Measurements from ENCODE around the gene LDLRAD2. TPM values are rescaled to one million over a fixed set of nuclear protein-coding genes. Genes with fewer than 3 reads are reported as not detected.

The LDLRAD2 gene
- total and polyA plus RNA-seq, 2 of the 4 experiments (the other 2 are of a cell fraction) = 0.05 TPM; not detected in 1

DNA sequence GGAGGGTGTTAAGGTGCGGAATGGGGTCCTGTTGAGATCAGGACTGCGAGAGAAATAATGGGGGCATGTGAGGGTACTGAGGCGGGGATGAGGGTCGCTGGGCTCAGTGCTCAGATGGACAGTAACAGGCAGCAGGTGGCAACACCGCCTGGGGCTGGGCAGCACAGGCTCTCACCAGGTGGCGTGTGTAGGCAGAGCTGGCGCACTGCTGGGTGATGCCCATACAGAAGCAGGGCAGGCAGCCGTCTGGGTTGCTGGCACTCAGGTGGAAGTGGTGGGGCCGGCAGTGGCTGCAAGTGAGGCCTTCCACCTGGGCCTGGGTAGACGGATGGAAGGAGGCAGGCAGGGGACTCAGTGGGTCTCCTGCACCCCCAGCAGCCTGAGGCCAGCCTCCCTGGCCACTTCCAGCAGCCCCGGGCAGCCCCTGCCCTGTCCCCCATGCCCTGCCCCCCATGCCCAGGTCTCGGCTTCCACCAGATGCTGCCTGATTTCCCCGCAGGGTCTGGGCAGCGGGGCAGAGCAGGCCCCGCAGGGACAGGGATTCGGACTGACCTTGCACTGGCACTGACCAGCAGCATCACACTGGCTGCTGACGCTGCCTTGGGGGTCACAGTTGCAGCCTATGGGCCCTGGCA is 60.5 kb downstream of the LDLRAD2 start:
- Histone ChIP-seq H3K9me1 (ENCODE audit: insufficient read depth, low read length) (peaks cover 20% of the 10 kb centered on the region), H3K4me3 (ENCODE audit: insufficient read depth, low read depth, low read length) (no peak overlapping the region), H3K18ac (ENCODE audit: low read depth, low read length) (no peak overlapping the region), H3K9ac (ENCODE audit: low read depth, low read length) (no peak overlapping the region), H2BK15ac (ENCODE audit: low read depth, low read length) (no peak overlapping the region), H3K27ac (ENCODE audit: insufficient read depth, low read length) (no peak overlapping the region), H3K79me1 (ENCODE audit: low read depth in 1 of 2, low read length in 2 of 2) (peaks cover 4 to 27% of the 10 kb centered on the region in 2 experiments; a peak in 3 of 4 replicates), H2BK120ac (ENCODE audit: low read depth, low read length) (no peak overlapping the region), H3K56ac (ENCODE audit: extremely low read depth, insufficient read depth, low read length) (no peak overlapping the region), H4K8ac (ENCODE audit: low read depth in 2 of 2, low read length in 2 of 2) (no peak overlapping the region), H3K4ac (ENCODE audit: low read depth, low read length) (no peak overlapping the region), H2AFZ (replicated peaks; ENCODE audit: low read length, poor library complexity) (no peak overlapping the region), H4K20me1 (ENCODE audit: insufficient read depth, low read length) (peaks cover 15% of the 10 kb centered on the region), H3K36me3 (ENCODE audit: control insufficient read depth, insufficient read depth, low read length) (peaks cover 63% of the 10 kb centered on the region), H3K27me3 (ENCODE audit: control insufficient read depth, insufficient read depth, low read length) (no peaks in the 10 kb centered on the region), H3K23ac (ENCODE audit: low read depth, low read length) (no peak overlapping the region), H2AK9ac (replicated peaks; ENCODE audit: low read depth, low read length, poor library complexity) (no peak overlapping the region), H2BK20ac (ENCODE audit: low read depth, low read length) (no peak overlapping the region), H2BK5ac (ENCODE audit: low read depth, low read length, poor library complexity, severe bottlenecking) (no peak overlapping the region), H2AK5ac (ENCODE audit: low read depth, low read length) (no peak overlapping the region), H3K14ac (replicated peaks; ENCODE audit: low read depth, low read length) (no peak overlapping the region), H3K4me2 (ENCODE audit: low read depth, low read length) (no peak overlapping the region), H4K5ac (ENCODE audit: low read depth, low read length) (no peak overlapping the region), H3K9me3 (ENCODE audit: control insufficient read depth, insufficient read depth, low read length) (no peaks in the 10 kb centered on the region), H4K91ac (ENCODE audit: insufficient read depth, low read depth, low read length) (no peak overlapping the region), H3K4me1 (ENCODE audit: control insufficient read depth, insufficient read depth, low read length) (peaks cover 11% of the 10 kb centered on the region)
- no TSS peak for BruUV-seq (replicated peaks)
- in situ Hi-C loops (cut with MboI; ENCODE audit: low sequenced_read_pairs) = no loop called here
- ATAC-seq (ENCODE audit: low read depth) (no peak), DNase-seq (no peak)
- ChIA-PET CTCF (no interaction called here), POLR2A (ENCODE audit: unreplicated experiment) (no interaction called here)
- WGBS, 2 experiments (ENCODE audit: extremely low coverage in 2 of 2, insufficient read length in 1 of 2) = 84% methylated on average over 3 of the region's 17 CpGs; no CpG with 5 or more reads in 1 of the 2 experiments
- TF ChIP-seq NFE2L2 (IDR thresholded peaks at IDR 0.05; ENCODE audit: low read depth, low read length) (no peak), BHLHE40 (IDR thresholded peaks at IDR 0.05; ENCODE audit: low read depth, low read length) (no peak), MAZ (IDR thresholded peaks at IDR 0.05; ENCODE audit: borderline replicate concordance, low read depth, low read length) (no peak), SMC3 (IDR thresholded peaks at IDR 0.05; ENCODE audit: low read depth, low read length) (no peak), RCOR1 (IDR thresholded peaks at IDR 0.05; ENCODE audit: insufficient replicate concordance, low read length) (no peak), USF2 (IDR thresholded peaks at IDR 0.05; ENCODE audit: low read depth, low read length) (no peak), FOS (IDR thresholded peaks at IDR 0.05; ENCODE audit: low read depth, low read length) (no peak), CEBPB (IDR thresholded peaks at IDR 0.05; ENCODE audit: low read depth, low read length) (no peak), MAFK (IDR thresholded peaks at IDR 0.05; ENCODE audit: low read depth, low read length) (no peak), RFX5 (IDR thresholded peaks at IDR 0.05; ENCODE audit: low read depth, low read length) (no peak)
- TF ChIP-seq, protein P1, sequence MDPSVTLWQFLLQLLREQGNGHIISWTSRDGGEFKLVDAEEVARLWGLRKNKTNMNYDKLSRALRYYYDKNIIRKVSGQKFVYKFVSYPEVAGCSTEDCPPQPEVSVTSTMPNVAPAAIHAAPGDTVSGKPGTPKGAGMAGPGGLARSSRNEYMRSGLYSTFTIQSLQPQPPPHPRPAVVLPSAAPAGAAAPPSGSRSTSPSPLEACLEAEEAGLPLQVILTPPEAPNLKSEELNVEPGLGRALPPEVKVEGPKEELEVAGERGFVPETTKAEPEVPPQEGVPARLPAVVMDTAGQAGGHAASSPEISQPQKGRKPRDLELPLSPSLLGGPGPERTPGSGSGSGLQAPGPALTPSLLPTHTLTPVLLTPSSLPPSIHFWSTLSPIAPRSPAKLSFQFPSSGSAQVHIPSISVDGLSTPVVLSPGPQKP (IDR thresholded peaks at IDR 0.05; ENCODE audit: borderline replicate concordance, low read depth, low read length) = no peak
- TF ChIP-seq, protein P2, sequence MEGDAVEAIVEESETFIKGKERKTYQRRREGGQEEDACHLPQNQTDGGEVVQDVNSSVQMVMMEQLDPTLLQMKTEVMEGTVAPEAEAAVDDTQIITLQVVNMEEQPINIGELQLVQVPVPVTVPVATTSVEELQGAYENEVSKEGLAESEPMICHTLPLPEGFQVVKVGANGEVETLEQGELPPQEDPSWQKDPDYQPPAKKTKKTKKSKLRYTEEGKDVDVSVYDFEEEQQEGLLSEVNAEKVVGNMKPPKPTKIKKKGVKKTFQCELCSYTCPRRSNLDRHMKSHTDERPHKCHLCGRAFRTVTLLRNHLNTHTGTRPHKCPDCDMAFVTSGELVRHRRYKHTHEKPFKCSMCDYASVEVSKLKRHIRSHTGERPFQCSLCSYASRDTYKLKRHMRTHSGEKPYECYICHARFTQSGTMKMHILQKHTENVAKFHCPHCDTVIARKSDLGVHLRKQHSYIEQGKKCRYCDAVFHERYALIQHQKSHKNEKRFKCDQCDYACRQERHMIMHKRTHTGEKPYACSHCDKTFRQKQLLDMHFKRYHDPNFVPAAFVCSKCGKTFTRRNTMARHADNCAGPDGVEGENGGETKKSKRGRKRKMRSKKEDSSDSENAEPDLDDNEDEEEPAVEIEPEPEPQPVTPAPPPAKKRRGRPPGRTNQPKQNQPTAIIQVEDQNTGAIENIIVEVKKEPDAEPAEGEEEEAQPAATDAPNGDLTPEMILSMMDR (conservative IDR thresholded peaks at IDR 0.05; ENCODE audit: low read depth, low read length) = no peak
- dilution Hi-C loops (cut with HindIII; ENCODE audit: low sequenced_read_pairs, unreplicated experiment) = no loop called here
- intact Hi-C loops (cut with micrococcal nuclease) = no loop called here

All from IMR-90 (cell line).